GM19025 (cell line): ENCODE results near the gene QPRT.
"Not testable (repeated sequence)": the region's sequence is repeated elsewhere in the genome, so short reads cannot be mapped to it uniquely, and the experiment has no call there.

ENCODE experiments used
- ATAC-seq: cut with Tn5 transposase; IDR thresholded peaks from one replicate; pipeline ENCODE4 v1.9.1; 2021; ENCODE audit warnings: mild to moderate bottlenecking, low read depth, moderate library complexity; ENCODE audit not compliant: unreplicated experiment

Gene QPRT

DNA sequence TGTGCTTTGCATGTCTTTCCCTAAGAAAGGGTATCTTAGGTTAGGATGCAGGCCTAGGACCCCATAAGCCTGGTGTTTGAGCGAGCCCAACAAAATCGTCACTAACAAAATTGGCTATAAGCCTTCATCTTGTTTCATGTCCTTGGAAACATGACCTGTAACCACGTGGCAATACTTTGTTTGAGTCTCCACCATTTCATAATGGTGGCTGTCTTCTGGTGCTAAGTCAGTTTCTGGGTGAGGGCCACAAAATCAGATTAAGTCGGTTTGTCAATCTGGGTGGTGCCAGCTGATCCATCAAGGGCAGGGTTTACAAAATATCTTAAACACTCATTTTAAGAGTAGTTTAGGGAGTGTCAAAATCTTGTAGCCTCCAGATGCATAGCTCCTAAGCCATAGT is 33.8 kb downstream of the QPRT start:
- ATAC-seq, result no peak

DNA sequence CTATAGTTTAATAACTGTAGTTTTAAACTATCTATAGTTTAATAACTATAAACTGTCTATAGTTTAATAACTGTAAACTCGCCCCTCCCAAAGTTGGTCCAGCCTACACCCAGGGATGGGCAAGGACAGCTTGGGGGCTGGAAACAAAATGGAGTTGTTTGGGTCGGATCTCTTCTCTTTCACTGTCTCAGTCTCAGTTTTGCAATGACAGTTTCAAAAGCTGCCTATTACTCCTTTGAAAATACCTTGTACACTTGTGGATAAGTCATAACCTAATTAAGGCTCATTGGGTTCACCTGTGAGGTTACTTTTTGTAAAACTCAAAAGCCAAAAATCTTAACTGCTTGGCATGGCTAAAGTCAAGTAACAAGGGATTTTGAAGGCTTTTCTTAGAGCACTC is 35.4 kb downstream of the QPRT start:
- no peak for ATAC-seq

DNA sequence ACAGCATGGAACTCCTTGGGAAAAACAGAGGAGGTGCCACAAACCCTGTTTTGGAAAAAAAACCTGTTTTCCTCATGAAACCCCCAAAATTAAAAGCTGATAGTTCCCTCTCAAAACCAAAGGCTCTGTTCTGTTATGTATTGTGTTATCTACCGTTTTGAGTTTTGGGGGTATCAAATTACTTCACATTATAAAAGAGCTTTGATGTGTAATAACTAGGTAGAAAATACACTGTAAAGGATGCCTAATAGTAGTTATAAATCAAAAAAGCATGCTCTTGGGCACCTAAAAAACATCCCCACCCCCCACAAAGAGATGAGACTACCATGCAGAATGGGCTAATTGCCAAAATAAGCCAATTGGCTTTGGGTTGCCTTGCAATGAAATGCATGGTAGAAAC is 36.0 kb downstream of the QPRT start:
- ATAC-seq, result no peak

DNA sequence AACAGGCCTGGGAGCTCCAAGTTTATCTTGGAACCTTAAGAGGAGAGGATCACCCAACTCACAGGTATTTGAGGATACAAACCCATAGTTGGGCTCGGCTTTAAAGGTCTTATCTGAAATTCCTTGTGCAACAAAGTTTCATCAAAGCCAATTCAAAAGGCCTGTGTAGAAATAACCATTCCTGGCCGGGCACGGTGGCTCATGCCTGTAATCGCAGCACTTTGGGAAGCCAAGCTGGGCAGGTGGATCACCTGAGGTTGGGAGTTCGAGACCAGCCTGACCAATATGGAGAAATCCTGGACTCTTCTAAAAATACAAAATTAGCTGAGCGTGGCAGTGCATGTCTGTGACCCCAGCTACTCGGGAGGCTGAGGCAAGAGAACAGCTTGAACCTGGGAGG is 38.1 kb downstream of the QPRT start:
- ATAC-seq, result no peak

DNA sequence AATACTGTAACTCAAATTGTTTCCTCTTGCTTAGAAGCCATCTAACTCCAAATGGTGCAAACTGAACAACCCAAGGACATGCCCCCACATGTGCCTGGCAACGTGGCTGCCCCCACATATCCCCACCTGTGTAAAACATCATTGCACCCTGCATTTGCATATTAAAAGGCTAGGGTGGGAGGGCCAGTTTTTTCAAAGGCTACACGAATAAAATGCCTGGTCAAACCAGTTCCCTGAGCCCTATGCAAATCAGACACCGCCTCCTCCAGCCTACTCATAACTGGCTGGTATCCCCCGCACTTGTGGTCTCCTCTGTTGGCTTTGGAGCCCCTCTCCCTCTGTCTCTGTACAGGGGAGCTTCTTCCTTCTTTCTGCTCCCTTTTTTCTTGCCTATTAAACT is 40.1 kb downstream of the QPRT start:
- no peak for ATAC-seq

DNA sequence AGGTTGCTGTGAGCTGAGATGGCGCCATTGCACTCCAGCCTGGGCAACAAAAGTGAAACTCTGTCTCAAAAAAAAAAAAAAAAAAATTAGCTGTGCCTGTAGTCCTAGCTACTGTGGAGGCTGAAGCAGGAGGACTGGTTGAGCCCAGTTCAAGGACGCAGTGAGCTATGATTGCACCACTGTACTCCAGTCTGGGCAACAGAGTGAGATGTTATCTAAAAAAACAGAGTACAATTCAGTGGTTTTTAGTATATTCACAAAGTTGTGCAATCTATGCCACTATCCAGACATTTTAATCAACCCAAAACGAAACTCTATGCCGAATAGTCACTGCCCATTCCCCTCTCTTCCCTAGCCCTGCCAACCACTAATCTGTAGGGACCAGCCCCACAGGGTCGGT is 41.7 kb downstream of the QPRT start:
- ATAC-seq, result no peak

DNA sequence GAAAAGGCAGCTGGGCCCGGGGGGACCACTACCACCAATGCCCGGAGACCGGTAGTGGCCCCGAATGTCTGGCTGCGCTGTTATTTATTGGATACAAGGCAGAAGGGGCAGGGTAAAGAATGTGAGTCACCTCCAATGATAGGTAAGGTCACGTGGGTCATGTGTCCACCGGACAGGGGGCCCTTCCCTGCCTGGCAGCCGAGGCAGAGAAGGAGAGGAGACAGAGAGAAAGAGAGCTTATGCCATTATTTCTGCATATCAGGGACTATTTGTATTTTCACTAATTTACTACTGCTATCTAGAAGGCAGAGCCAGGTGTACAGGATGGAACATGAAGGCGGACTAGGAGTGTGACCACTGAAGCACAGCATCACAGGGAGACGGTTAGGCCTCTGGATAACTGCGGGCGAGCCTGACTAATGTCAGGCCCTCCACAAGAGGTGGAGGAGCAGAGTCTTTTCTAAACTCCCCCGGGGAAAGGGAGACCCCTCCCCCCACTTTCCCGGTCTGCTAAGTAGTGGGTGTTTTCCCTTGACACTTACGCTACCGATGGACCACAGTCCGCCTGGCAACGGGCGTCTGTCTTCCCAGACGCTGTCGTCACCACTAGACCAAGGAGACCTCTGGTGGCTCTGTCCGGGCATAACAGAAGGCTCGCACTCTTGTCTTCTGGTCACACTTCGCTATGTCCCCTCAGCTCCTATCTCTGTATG is 42.3 kb downstream of the QPRT start:
- not testable (repeated sequence) for ATAC-seq

DNA sequence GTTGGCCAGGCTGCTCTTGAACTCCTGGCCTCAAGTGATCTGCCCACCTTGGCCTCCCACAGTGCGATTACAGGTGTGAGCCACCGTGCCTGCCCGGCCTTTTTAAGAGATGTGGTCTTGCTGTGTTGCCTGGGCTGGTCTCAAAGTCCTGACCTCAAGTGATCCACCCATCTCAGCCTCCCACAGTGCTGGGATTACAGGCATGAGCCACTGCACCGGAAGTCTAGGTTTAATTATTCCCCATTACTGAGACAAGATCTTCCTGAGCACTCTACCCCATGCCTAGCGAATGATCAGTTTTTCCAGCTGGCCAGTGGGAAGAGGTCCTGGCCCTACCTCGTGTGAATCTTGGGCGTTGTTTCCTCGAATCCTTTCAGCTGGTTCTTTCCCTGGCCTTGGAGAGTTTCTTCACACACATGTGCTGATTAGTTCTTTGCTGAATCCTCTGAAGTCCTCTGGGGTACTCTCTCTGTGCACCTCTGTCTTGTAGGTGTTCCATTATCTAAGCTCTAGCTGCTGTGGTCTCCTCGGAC is 47.9 kb downstream of the QPRT start:
- no peak for ATAC-seq

DNA sequence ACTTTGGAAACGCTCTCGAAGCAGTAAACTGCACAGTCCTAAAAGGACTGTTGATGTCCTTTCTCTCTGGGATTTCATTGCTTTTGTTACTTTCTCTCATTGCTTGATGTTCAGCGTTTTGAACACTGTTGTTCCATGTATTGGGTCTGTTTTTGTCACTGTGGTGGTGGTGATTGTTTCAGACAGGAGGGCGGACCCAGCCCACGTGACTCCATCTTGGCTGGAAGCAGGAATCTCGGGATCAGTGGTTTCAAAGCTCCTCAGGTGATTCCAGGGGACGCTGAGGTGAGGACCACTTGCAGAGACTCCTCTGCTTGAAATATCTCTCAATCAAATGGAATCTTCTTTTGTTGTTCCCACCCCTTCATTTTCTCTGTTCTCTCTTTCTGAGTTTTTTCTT is 48.5 kb downstream of the QPRT start:
- ATAC-seq, result no peak

DNA sequence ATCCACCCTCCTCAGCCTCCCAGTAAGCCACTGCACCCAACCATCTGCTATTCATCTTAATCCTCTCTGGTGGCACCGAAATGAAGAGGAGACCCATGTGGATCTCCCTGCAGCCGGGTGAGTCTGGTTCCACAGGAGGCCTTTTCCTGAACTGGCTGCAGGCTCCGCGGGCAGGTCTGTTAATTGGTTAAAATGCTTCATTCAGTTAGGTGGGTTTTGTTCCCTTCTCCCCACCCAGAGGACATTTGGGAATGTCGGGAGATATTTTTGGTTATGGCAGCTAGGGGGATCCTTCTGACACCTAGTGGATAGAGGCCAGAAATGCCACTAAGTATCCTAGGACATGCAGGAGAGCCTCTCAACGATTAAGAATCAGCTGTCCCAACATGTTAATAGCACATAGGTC is 50.1 kb downstream of the QPRT start:
- no peak for ATAC-seq

DNA sequence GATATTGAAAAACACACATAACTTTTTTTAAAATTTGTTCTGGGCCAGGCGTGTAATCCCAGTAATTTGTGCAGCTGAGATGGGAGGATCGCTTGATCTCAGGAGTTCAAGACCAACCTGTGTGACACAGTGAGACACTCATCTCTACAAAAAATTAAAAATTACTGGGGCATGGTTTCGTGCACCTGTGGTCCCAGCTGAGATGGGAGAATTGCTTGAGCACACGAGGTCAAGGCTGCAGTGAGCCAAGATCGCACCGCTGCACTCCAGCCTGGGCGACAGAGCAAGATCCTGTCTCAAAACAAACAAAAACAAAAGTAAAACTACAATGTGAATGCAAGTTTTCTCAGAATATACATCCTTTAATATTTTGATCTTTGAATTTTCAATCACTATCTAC is 51.7 kb downstream of the QPRT start:
- no peak for ATAC-seq

DNA sequence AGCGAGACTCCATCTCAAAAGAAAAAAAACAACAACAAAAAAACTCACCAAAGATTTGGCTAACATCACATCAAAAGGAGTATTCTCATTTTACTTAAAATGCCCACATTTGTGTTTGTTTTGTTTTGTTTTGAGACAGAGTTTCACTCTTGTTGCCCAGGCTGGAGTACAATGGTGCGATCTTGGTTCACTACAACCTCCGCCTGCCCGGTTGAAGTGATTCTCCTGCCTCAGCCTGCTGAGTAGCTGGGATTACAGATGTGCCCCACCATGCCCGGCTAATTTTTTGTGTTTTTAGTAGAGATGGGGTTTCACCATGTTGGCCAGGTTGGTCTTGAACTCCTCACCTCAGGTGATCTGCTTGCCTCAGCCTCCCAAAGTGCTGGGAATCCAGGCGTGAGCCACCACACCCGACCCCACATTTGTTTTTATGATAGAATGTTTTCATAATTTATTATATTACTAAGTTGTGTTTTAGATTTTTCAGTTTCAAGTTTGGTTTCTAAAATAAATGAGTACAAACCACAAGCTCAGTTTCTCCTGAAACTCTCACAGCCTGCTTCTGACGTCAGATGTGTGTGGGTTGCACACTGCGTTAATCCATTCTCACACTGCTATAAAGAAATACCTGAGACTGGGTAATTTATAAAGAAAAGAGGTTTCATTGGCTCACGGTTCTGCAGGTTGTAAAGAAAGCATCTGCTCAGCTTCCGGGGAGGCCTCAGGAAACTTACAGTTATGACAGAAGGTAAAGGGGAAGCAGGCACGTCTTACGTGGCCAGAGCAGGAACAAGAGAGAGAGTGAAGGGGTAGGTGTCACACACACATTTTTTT is 53.0 kb downstream of the QPRT start:
- ATAC-seq, result not testable (repeated sequence)

DNA sequence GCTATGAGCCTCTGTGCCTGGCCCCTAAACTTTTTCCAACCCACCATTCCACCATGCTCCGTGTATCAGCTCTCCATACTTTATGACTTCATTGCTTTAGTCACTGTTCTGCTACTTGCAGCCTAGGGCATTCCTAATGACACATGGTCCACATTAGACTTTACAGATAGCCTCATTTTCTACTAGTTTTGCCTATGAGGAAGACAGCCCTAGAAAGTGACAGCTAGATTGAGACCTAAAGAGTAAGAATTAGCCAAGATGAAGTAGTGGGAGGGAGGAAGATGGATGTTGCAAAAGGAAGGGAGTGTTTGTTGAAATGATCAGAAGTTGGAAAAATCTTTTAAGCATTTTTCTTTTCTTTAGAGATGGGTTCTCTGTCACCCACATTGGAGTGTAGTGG is 55.8 kb downstream of the QPRT start:
- no peak for ATAC-seq

DNA sequence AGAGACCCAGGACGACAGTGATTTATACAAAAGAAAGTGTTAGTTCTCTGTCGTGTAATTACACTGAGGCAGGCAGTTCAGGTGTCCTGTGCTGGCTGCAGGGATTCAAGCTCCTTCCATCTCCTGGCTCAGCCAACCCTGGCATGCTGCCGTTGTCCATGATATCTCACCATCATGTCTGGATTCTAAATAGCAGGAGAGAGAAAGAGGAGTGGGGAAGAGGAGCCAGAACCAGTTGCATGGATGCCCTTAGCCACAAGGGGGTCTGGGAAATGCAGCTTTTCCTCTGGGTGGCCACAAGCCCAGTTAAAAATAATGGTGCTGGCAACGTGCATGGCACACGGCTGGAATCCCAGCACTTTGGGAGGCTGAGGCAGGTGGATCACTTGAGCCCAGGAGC is 57.1 kb downstream of the QPRT start:
- ATAC-seq, result no peak

DNA sequence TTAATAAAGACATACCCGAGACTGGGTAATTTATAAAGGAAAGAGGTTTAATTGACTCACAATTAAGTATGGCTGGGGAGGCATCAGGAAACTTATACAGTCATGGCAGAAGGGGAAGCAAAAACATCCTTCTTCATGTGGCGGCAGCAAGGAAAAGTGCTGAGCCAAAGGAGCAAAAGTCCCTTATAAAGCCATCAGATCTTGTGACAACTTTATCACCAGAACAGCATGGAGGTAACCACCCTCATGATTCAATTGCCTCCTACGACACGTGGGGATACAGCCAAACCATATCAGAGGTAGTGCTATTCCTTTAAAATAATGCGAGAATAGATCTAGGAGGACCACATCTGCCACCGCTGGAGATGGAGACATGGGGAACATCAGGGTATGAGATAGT is 57.8 kb downstream of the QPRT start:
- ATAC-seq, result no peak

DNA sequence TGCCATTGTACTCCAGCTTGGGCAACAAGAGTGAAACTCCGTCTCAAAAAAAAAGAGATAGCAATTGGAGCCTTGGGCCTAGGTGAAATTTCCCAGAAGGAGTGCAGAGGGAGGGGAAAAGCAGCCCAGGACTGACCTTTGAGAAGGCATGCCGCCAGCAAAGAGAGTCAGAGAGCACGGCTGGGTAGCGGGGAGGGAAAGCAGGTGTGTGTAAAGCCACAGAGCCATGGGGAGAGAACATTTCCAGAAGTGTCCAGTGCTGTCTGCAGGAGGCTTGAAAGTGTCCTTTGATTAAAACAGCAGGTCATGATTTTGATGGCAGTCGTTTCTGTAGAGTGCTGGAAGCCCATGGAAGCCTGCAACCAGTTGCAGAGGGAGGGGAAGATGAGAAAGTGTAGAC is 58.7 kb downstream of the QPRT start:
- ATAC-seq, result no peak

DNA sequence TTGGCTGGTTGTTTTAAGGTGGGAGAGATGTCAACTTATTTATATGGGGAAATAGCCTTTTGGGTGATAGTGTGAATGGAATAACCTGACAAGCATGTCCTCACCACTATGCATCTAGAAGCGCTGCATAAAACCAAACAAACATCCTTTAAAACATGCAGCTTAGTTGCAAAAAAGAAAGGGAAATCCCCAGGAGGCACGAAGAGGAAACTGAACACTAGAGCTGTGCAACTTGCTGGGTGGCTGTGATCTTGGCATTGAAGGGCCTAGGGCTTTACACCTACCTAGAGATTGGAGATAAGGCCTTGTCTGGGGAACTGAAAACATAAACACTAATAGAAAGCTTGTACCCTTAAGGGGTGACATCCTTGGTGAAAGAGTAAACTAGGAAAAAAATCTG is 59.5 kb downstream of the QPRT start:
- no peak for ATAC-seq

DNA sequence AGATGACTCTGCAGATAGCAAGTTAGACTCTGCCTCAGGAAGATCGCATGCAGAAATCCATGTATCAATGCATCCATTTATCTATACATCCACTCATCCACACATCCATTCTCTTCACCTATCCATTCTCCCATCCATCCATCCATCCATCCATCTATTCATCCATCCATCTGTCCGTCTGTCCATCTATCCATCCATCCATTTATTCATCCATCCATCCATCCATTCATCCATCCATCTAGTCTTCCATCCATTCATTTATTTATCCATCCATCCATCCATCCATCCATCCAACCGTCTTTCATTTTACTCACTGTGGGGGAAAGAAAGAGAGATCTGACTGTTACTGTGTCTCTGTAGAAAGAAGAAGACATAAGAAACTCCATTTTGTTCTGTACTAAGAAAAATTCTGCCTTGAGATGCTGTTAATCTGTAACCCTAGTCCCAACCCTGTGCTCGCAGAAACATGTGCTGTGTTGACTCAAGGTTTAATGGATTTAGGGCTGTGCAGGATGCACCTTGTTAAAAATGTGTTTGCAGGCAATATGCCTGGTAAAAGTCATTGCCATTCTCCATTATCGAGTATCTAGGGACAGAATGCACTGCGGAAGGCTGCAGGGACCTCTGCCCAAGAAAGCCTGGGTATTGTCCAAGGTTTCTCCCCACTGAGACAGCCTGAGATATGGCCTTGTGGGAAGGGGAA is 61.1 kb downstream of the QPRT start:
- ATAC-seq, result not testable (repeated sequence)

DNA sequence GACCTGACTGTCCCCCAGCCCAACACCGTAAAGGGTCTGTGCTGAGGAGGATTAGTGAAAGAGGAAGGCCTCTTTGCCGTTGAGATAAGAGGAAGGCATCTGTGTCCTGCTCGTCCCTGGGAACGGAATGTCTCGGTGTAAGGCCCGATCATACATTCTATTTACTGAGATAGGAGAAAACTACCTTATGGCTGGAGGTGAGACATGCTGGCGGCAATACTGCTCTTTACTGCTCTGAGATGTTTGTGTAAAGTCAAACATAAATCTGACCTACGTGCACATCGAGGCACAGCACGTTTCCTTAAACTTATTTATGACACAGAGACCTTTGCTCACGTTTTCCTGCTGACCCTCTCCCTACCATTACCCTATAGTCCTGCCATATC is 61.6 kb downstream of the QPRT start:
- not testable (repeated sequence) for ATAC-seq

DNA sequence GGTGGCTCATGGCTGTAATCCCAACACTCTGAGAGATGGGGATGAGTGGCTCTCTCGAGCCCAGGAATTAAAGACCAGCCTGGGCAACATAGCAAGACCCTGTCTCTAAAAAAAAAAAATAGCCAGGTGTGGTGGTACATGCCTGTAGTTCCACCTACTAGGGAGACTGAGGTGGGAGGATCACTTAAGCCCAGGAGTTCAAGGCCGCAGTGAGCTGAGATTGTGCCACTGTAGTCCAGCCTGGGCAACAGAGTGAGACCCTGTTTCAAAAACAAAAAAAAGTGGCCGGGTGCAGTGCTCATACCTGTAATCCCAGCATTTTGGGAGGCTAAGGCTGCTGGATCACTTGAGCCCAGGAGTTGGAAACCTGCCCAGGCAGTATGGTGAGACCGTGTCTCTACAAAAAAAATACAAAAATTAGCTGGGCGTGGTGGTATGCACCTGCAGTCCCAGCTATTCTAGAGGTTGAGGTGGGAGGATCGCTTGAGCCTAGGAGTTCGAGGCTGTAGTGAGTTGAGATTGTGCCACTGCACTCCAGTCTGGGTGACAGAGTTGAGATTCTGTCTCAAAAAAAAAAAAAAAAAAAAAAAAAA is 63.8 kb downstream of the QPRT start:
- ATAC-seq, result no peak

DNA sequence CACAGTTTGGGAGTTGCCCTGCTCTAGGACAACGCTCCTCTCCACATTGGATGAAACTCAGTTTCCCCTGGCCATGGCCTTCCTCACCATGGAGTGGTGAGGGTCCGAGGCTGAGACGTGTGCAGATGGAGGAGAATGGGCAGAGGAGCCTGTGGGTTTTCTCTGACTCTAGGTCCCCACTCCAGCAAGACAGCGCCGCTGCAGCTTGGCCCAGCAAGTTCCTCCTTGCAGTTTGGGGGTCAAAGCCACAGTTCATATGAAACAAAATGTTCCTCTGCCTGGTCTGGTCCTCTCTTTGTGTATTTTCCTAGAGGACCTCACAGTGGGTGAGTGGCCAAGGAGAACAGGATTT is 64.5 kb downstream of the QPRT start:
- no peak for ATAC-seq
